GM12878 (cell line): ENCODE measurements around the gene OTUD6A.

Source experiments
- EZH2 ChIP-seq: IDR thresholded peaks from 2 replicates; pipeline ENCODE4 v1.6.1; 2012; ENCODE audit warnings: low read depth, mild to moderate bottlenecking, control low read depth, inconsistent platforms, low read length, borderline replicate concordance; ENCODE audit not compliant: control insufficient read depth
- HCFC1 ChIP-seq: fragments of 150-350 bp; IDR thresholded peaks from 2 replicates; pipeline ENCODE4 v1.6.1; 2014; ENCODE audit warnings: low read length

- TF ChIP-seq HCFC1, result no peak
- no peak for TF ChIP-seq EZH2
These were observed 43.0 kb downstream of the OTUD6A start for GRCh38 chrX:70105229-70105628.
